ENCODE results near the gene ACTC1. TPM values are rescaled to one million over a fixed set of nuclear protein-coding genes. Genes with fewer than 3 reads are reported as not detected.

The ACTC1 gene
- polyA plus RNA-seq, 3 donors = not detected

DNA sequence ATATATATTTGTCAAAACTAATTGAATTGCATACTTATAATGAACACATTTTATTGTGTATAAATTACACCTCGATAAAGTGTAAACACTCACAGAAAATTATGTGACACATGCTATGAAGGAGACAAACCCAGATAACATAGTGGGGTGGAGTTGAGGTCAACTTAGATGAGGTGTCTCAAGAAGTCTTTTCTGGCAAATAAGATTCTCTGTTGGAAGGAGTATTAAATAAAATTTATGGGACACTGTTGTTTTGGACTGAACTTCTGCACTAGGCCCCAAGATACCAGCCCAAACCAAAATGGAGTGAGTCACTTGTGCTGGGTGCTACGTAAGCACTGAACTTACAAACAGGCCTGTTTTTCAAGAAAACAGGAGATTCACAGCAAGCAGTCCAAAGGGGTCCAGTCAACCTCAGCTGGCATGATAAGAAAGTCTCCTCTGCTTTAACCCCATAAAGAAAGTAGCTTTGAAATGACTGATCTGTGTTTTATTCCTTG, 18.7 kb downstream of the ACTC1 start:
- Histone ChIP-seq H3K79me2 (ENCODE audit: insufficient read depth, low read length) (no peaks in the 10 kb centered on the region), H3K27ac (ENCODE audit: low read depth in 1 of 2, low read length in 2 of 2) (no peak overlapping the region), H3K9ac (ENCODE audit: insufficient read depth, low read length, poor library complexity, severe bottlenecking) (no peak overlapping the region), H3K4me2 (replicated peaks; ENCODE audit: extremely low read depth, low read length, poor library complexity, severe bottlenecking) (no peak overlapping the region), H4K20me1 (ENCODE audit: insufficient read depth, low read length) (no peaks in the 10 kb centered on the region), H3K27me3 (ENCODE audit: control insufficient read depth in 2 of 2, insufficient read depth in 2 of 2, low read length in 2 of 2) (no peaks in the 10 kb centered on the region), H3K36me3 (replicated peaks in 1 of 2; ENCODE audit: control insufficient read depth in 1 of 2, insufficient read depth in 2 of 2, low read length in 2 of 2) (no peaks in the 10 kb centered on the region), H3K4me3 (replicated peaks in 1 of 3; ENCODE audit: low read depth in 2 of 3, low read length in 3 of 3) (no peak overlapping the region), H3K9me3 (replicated peaks in 1 of 2; ENCODE audit: control insufficient read depth in 1 of 2, insufficient read depth in 1 of 2, low read length in 2 of 2) (peaks cover 0 to 3% of the 10 kb centered on the region in 2 donors), H3K4me1 (ENCODE audit: control insufficient read depth in 1 of 2, insufficient read depth in 2 of 2, low read length in 2 of 2) (no peaks in the 10 kb centered on the region), H2AFZ (ENCODE audit: insufficient read depth, low read depth, low read length, poor library complexity, severe bottlenecking) (no peak overlapping the region)
- peaks cover 0 to 4% (median 2%) of the 10 kb centered on the region in 3 donors for H3K27me3 Mint-ChIP-seq (ENCODE audit: low read depth in 3 of 3)
- TF ChIP-seq, protein P1, sequence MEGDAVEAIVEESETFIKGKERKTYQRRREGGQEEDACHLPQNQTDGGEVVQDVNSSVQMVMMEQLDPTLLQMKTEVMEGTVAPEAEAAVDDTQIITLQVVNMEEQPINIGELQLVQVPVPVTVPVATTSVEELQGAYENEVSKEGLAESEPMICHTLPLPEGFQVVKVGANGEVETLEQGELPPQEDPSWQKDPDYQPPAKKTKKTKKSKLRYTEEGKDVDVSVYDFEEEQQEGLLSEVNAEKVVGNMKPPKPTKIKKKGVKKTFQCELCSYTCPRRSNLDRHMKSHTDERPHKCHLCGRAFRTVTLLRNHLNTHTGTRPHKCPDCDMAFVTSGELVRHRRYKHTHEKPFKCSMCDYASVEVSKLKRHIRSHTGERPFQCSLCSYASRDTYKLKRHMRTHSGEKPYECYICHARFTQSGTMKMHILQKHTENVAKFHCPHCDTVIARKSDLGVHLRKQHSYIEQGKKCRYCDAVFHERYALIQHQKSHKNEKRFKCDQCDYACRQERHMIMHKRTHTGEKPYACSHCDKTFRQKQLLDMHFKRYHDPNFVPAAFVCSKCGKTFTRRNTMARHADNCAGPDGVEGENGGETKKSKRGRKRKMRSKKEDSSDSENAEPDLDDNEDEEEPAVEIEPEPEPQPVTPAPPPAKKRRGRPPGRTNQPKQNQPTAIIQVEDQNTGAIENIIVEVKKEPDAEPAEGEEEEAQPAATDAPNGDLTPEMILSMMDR (IDR thresholded peaks at IDR 0.05) = no peak
- 100% methylated on average over 1 of the region's 2 CpGs for WGBS (ENCODE audit: insufficient coverage)
- no peaks in the 10 kb centered on the region for H3K4me1 Mint-ChIP-seq
- DNase-seq = no peak
- H3K36me3 Mint-ChIP-seq = no peaks in the 10 kb centered on the region
- no peak overlapping the region for H3K27ac Mint-ChIP-seq
- H3K9me3 Mint-ChIP-seq = peaks cover 0 to 9% (median 3%) of the 10 kb centered on the region in 7 donors
- intact Hi-C loops (cut with micrococcal nuclease) = no loop called here
- H3K4me3 Mint-ChIP-seq = no peak overlapping the region

DNA sequence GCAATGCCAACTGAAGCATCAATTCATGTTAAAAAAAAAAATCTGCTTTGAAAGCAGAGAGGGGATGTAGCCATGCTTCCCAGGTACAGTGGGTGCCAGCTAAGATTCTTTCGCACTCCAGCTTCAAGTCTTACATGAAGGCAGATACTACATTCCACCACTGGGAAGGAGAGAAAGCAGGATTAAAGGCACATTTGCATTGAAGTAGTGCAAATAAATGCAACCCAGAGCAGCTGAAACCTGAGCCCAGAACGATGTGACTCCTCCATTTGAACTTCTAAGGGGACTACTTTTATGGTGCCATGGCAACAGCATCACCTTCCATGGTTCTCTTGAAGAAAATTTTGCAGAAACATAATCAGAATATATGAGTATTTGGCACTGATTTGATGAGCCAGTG, 21.4 kb downstream of the ACTC1 start:
- peaks cover 0 to 7% (median 2%) of the 10 kb centered on the region in 3 donors for H3K27me3 Mint-ChIP-seq (ENCODE audit: low read depth in 3 of 3)
- no peak overlapping the region for H3K27ac Mint-ChIP-seq

More for the DNA sequence above, 21.4 kb downstream of the ACTC1 start:
- 13% methylated on average over 1 of the region's 2 CpGs for WGBS (ENCODE audit: insufficient coverage)
- Mint-ChIP-seq H3K4me3 (no peak overlapping the region), H3K4me1 (no peaks in the 10 kb centered on the region), H3K36me3 (no peaks in the 10 kb centered on the region), H3K9me3 (peaks cover 0 to 2% (median 0%) of the 10 kb centered on the region in 7 donors)
- no peak for DNase-seq
- Histone ChIP-seq H3K4me1 (ENCODE audit: control insufficient read depth in 1 of 2, insufficient read depth in 2 of 2, low read length in 2 of 2) (no peaks in the 10 kb centered on the region), H4K20me1 (ENCODE audit: insufficient read depth, low read length) (no peaks in the 10 kb centered on the region), H3K27ac (ENCODE audit: low read depth in 1 of 2, low read length in 2 of 2) (no peak overlapping the region), H3K36me3 (replicated peaks in 1 of 2; ENCODE audit: control insufficient read depth in 1 of 2, insufficient read depth in 2 of 2, low read length in 2 of 2) (no peaks in the 10 kb centered on the region), H3K27me3 (ENCODE audit: control insufficient read depth in 2 of 2, insufficient read depth in 2 of 2, low read length in 2 of 2) (no peaks in the 10 kb centered on the region), H3K79me2 (ENCODE audit: insufficient read depth, low read length) (no peaks in the 10 kb centered on the region), H3K4me2 (replicated peaks; ENCODE audit: extremely low read depth, low read length, poor library complexity, severe bottlenecking) (no peak overlapping the region), H3K9ac (ENCODE audit: insufficient read depth, low read length, poor library complexity, severe bottlenecking) (no peak overlapping the region), H3K4me3 (replicated peaks in 1 of 3; ENCODE audit: low read depth in 2 of 3, low read length in 3 of 3) (no peak overlapping the region), H2AFZ (ENCODE audit: insufficient read depth, low read depth, low read length, poor library complexity, severe bottlenecking) (no peak overlapping the region), H3K9me3 (replicated peaks in 1 of 2; ENCODE audit: control insufficient read depth in 1 of 2, insufficient read depth in 1 of 2, low read length in 2 of 2) (peaks cover 0 to 3% of the 10 kb centered on the region in 2 donors)
- TF ChIP-seq, protein P1 (IDR thresholded peaks at IDR 0.05) = no peak
- intact Hi-C loops (cut with micrococcal nuclease) = no loop called here

Measured in CD14-positive monocyte (primary cell).